NCI-H2029 treated with DMSO at 0.1 percent for 48 hours (cell line): Measurements from ENCODE around the gene ALG6.

Experiments
- DNase-seq: peaks from one replicate; lab custom pipeline; 2025; lab: John Stamatoyannopoulos, UW

Gene ALG6

DNA sequence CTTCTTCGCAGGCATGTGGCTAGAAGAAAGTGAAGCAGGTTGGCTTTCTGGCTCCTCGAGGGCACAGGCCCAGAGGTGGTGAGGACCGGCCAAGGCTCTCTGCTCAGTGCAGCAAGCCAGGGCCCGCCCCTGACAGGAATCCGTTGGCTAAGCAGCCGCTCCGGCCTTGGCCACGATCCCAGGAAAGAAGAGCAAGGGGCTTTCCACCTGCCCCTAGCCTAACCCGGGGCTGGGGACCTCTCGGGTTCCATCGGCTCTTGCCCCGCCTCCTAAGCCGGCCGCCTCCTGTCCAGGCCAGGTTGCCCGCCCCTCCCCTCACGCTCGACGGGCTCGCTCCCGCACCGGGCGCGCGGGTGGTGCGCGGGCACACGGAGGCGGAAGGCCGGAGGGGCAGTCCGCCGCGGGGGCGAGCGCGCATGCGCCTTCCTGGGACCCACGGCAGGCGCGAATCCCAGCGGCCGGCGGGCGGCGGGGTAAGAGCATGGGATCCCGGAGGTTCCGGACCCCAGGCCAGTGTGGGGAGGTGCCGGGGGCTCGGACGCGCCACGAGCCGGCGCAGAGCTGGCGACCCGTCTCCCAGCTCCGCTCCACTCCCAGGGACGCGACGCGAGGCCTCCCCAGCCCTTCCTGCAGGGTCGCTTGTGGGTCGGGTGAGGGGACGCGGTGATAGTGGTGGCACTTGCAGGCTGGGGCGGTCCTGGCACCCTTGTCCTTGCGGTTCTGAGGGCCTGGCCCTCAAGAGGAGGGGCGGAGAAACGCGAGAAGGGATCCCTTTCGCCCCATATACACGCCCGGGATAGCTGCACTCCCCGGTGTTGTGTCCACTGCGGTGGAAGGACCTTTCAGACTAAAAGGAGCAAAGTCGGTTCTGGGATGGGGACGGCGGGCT lies at the start of gene ALG6:
Gene ALG6 (plus strand): TSS at position 413 of the 889 bp plus-strand sequence. CDS start 3,351 bp downstream, outside the sequence.
- peak; percentile 96 for DNase-seq

DNA sequence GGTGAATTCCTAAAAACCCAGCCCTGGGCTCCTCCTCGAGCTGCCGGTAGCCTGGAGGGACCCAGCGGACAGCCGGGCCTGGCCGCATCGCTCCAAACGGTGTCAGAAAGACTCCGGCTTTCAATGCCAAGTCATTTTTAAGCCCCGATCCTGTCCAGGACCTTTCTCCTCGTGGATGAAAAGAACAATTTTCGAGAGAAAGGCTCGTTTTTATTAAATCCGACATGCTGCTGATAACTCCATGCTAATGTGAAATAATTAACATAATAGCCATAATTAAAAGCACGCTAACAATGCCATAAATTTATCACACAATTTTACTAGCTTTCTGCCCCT lies 49.6 kb upstream of the ALG6 start:
- no peak for DNase-seq

GRCh38 chr1:63318201-63318979 lies 49.0 kb upstream of the ALG6 start:
- no peak for DNase-seq

DNA sequence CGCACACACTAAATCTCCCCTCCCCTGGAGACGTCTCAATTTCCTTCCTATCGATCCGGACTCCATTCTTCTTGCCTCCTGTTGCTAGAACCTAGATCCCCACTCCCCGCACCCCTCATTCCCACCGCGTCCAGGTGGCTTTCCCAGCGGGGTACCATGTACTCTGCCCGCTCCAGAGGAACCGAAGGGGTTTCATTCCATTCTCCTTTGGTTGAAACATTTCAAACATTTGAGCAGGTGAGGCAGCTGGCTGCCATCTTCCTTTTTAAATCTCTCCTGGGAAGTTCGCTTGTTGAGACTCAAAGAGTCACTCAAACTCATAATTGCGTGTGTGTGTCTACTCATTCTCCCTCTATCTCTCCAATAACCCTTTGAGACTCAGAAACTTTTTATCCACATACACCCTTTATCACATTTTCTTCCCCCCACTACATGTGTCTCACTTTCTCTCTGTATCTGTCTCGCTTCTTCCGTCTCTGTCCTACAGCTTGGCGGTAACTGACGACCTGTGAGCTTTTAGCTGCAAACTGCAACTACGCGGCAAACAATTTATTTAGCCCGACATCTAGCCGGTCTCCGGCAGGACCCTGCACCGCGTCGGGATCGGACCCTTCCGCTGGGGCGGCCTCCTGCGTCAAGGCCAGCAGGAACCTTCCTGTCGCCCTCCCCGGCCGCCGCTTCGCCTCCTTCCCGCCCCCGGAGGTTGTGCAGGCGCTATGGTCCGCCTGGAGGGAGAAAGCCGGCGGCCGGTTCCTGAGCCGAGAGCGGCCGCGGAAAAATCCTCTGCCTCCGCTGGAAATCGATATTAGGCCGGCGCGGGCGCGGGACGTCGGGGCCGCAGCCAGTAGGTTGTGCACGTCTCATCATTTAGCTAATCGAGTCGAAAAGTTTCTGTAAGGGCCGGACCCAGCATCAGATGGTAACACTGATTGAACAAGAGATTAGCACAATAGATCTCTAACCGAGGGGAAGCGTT lies 48.1 kb upstream of the ALG6 start:
- no peak for DNase-seq

DNA sequence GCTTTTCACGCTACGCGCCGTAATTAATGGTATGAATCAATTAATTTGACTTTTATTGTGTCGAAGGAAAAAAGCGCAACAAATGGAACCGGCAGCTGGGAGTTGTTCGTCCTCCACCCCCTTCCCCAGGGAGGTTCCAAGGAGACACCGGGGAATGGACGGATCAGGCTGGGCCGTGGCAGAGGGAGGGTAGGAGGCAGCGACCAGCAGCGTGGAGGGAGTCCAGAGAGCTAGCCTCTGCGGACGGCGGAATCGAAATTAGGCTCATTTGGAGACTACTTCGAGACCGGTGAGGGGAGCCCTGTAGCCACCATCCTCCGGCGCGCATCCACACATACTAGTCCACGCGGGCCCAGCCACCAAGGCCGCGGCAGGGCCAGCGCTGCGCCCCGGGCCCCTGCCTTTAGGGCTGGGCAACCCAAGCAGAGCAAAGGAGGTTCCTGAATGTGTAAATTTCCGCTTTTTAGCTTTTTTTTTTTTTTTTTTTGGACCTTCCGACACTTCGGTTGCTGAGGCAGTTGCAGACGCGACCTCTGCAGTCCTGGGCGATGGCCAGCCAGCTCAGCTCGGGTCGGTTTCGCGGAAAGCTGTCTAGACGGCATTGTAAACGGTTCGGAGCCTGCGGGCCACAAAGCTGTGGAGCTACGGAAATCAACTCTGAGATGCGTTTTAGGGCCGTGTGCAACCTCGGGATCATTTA lies 47.3 kb upstream of the ALG6 start:
- no peak for DNase-seq

- no peak for DNase-seq
These were observed 46.2 kb upstream of the ALG6 start for GRCh38 chr1:63321066-63321784.

DNA sequence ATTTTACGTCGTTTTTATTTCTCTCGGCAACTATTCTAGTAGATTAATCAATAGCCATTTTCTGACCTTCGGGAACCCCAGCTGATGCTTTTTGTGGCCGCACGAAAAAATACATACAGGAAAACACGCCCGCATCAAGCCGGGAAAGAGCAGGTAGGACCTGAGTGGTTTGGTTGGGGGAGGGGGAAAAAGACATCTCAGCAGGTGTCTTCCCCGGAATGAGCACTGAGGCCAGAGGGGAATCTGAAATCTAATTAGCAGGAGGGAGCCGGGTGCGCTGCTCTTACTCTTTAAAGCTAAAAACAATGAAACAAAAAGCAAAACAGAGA lies 45.7 kb upstream of the ALG6 start:
- no peak for DNase-seq

- DNase-seq = peak; percentile 34
These were observed 45.1 kb upstream of the ALG6 start, which contains the start of gene FOXD3 for GRCh38 chr1:63322114-63322943. FOXD3 (plus strand) TSS chr1:63322567; CDS start chr1:63323059, 492 bp downstream.

DNA sequence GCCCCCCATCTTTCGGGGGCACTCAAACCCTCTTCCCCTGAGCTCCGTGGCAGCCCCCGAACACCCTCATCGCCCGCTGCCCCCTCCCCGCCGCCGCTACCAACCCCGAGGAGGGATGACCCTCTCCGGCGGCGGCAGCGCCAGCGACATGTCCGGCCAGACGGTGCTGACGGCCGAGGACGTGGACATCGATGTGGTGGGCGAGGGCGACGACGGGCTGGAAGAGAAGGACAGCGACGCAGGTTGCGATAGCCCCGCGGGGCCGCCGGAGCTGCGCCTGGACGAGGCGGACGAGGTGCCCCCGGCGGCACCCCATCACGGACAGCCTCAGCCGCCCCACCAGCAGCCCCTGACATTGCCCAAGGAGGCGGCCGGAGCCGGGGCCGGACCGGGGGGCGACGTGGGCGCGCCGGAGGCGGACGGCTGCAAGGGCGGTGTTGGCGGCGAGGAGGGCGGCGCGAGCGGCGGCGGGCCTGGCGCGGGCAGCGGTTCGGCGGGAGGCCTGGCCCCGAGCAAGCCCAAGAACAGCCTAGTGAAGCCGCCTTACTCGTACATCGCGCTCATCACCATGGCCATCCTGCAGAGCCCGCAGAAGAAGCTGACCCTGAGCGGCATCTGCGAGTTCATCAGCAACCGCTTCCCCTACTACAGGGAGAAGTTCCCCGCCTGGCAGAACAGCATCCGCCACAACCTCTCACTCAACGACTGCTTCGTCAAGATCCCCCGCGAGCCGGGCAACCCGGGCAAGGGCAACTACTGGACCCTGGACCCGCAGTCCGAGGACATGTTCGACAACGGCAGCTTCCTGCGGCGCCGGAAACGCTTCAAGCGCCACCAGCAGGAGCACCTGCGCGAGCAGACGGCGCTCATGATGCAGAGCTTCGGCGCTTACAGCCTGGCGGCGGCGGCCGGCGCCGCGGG lies 44.2 kb upstream of the ALG6 start:
- DNase-seq = peak; percentile 28

GRCh38 chr1:63323865-63324778 lies 43.3 kb upstream of the ALG6 start:
- DNase-seq = no peak

- DNase-seq = no peak
These were observed 42.7 kb upstream of the ALG6 start for GRCh38 chr1:63324779-63325119.

- DNase-seq = peak; percentile 20
These were observed 42.0 kb upstream of the ALG6 start for GRCh38 chr1:63325279-63325985.

GRCh38 chr1:63326106-63326472 lies 41.3 kb upstream of the ALG6 start:
- DNase-seq = no peak

DNA sequence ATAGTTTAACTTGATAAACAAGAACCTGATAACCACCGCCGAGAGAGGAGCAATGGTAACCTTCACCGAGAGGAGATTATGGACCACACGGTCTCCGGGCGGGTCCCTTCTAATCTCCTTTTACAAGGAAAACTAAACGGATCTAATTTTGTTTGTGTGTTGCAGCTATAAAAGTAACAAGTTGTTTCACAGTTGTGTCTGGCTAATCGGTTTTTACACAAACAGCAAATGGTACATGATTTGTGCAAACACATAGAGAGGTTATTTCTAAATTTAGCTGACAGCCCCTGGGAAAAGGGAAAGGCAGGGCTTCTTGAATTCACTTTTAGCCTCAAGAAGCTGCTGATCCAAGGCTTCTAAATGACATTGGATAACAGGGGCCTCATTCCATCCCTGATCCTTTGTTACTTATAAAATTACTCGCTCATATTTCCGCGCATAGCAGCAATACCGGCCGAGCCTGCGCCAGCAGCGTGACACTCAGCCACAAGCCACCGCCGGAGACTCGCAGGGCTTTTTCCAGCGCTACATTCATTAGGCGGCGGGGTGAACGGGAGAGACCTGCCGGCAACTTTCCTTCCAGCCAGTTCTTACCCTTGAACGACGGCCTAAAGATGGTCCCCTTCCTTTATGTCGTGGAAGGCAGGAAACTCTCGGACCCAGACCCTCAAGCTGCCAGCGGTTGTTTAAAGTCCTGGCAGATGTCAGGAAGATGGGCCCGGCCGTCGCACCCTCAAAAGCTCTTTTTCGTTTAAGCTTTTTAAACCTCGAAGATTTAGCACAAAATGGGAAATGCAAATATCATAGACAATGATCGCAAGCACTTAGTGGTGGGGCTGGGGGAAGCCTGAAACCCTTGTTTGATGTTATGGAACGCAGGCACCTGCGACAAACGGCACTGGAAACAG lies 40.7 kb upstream of the ALG6 start:
- no peak for DNase-seq

DNA sequence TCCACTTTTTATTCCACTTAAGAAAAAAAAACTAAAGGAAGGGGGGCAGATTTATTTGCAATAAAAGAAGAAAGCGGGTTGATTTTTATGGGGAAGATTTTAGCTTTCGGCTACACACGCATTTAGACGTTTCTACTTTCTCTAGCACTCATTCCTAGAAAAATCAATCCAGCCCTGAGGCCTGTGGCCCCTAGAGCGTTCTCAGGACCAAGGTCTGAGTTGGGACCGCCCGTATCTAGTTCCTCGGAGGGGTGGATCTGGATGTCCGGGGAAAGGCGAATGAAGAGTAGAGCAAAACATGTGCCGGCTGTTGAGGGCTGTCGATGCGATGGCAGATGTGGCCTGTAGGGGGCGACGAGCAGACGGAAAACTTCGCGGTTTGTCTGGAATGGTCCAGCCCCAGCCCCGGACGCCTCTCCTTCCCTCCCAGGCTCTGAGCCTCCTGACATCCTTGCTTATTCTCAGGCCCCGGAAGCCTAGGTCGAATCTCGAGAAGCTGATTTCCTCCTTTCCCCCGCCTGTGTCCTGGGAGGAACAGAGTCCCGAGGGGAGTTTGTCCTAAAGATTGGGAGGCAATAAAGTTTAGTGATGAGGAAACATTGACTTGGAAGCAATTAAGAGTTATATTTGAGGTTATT lies 39.9 kb upstream of the ALG6 start:
- peak; percentile 41 for DNase-seq

DNA sequence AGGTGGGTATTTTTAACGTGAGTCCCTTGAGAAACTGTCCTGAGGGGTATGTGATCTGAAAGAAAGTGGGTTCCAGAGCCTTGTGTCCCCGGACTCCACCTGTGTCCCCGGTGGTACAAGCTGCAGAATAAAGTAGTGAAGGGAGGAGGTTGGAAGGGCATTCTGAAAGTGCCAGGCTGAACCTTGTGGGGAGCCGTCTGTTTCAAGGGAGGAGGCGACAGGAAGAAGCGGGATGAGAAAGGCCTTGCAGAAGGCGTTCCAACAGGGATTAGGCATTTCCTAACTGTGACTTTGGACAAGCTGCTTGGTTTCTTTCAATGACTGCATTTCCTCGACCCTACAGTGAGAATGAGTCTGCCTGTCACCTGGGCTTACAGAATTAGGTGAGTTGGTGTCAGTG lies 39.3 kb upstream of the ALG6 start:
- no peak for DNase-seq
